Prostate gland (tissue), 2 donors: Measurements from ENCODE around the gene OLFML2B. TPM values are rescaled to one million over a fixed set of nuclear protein-coding genes. Genes with fewer than 3 reads are reported as not detected.

Experiments
- DNase-seq: peaks from one replicate; pipeline ENCODE4 v3.0.0-alpha.2; 2019; ENCODE audit warnings: low spot score
- H3K27ac ChIP-seq, 2 donors: fragments of 200-600 bp; sonication (generic); 2 replicates each; pipeline ENCODE4 v1.5.1; 2017 to 2019
- H3K27me3 ChIP-seq: fragments of 200-600 bp; sonication (generic); replicated peaks from 2 replicates; pipeline ENCODE4 v1.5.1; 2019; ENCODE audit not compliant: insufficient read depth
- H3K36me3 ChIP-seq, 2 donors: fragments of 200-600 bp; sonication (generic); 1 replicate in 1 of 2; 2 replicates in 1 of 2; pipeline versions ENCODE4 v1.5.1 to v1.8.1; 2017 to 2019
- H3K4me1 ChIP-seq: fragments of 200-600 bp; sonication (generic); replicated peaks from 2 replicates; pipeline ENCODE4 v1.5.1; 2019
- H3K4me3 ChIP-seq, 2 donors: fragments of 200-600 bp; sonication (generic); 2 replicates each; pipeline ENCODE4 v1.5.1; 2017 to 2019
- H3K9me3 ChIP-seq: fragments of 200-600 bp; sonication (generic); 2 replicates; pipeline ENCODE4 v1.5.1; 2017
- CTCF ChIP-seq, 4 experiments: fragments of 200-600 bp in 2 of 4; fragments of 450-650 bp in 2 of 4; sonication (generic) in 2 of 4; IDR thresholded peaks; 1 replicate in 3 of 4; 2 replicates in 1 of 4; pipeline ENCODE4 v1.5.1; 2016 to 2019; ENCODE audit warnings: antibody characterized with exemption in 4 of 4, mild to moderate bottlenecking in 2 of 4, moderate library complexity in 2 of 4
- POLR2A ChIP-seq: fragments of 450-650 bp; IDR thresholded peaks from one replicate; pipeline ENCODE4 v1.6.1; 2016; ENCODE audit warnings: antibody characterized with exemption, mild to moderate bottlenecking
- POLR2AphosphoS5 ChIP-seq: sonication (generic); formaldehyde crosslinking; IDR thresholded peaks from one replicate; pipeline ENCODE4 v1.6.1; 2017; ENCODE audit warnings: antibody characterized with exemption
- WGBS: methylation state at CpG from one replicate; pipeline ENCODE4 v1.1.5; 2018; 5-methylcytosine and 5-hydroxymethylcytosine counted together
- intact Hi-C: fragments of 100-400 bp; cut with DNase I; formaldehyde crosslinking; loops from one replicate; pipeline ENCODE4 v1.14.2; 2022
- total RNA-seq, 2 donors: library from RNA; depleted of rRNA; stranded (reverse); fragments of >200 nt; gene quantifications; one replicate each; pipeline ENCODE4 v1.1.0, GENCODE V29; 2016

The OLFML2B gene
- total RNA-seq, 2 donors from 2014 or later: 3.2 to 29.7 TPM

DNA sequence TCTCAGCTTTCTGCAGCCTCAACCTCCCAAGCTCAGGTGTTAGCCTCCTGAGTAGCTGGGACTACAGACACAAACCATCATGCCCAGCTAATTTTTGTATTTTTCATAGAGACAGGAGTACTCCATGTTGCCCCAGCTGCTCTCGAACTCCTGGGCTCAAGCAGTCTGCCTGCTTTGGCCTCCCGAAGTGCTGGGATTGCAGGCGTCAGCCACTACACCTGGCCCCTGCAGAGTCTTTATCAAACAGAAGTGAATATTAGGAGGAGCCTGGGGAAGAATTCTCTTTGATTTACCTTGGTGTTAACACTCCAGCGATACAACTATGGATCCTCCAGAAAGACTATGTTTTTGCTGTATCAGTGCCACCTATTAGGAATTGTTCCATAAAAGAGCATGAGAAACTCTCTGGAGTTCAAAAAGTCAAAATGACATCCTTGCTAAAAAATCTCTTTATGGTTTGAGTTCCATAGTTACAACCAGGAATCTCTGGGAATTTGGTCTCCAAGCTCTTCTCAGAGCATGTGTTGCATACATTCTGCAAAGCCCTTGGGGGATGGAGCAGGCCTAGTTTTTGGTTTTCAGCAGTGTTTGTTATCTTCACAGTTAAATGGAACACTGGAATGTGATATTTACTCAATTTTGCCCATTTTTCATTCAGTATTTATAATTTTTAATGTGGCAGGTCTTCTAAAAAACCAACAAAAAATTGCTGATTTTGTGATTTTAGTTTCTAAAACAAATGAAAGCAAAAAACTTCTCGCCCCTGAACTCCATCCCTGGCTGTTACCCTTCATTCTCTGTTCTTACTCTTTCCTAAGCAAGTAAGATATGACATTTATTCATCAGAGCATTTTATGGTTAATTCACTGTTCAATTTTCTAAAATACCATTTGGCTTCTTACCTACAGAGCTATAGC lies 77.3 kb downstream of the OLFML2B start:
- intact Hi-C loops: no loop called here
- Histone ChIP-seq H3K4me1 (no peaks in the 10 kb centered on the region), H3K27ac (no peak overlapping the region), H3K9me3 (no peaks in the 10 kb centered on the region), H3K36me3 (no peaks in the 10 kb centered on the region), H3K27me3 (no peaks in the 10 kb centered on the region), H3K4me3 (no peak overlapping the region)
- WGBS: 87% methylated on average over 5 of the region's 5 CpGs
- no peak for DNase-seq
- TF ChIP-seq CTCF (IDR thresholded peaks at IDR 0.05) (no peak), POLR2AphosphoS5 (no peak), POLR2A (no peak)

GRCh38 chr1:161945306-161946060 lies 78.2 kb downstream of the OLFML2B start:
- Histone ChIP-seq H3K9me3 (no peaks in the 10 kb centered on the region), H3K27me3 (no peaks in the 10 kb centered on the region), H3K36me3 (no peaks in the 10 kb centered on the region), H3K4me1 (no peaks in the 10 kb centered on the region), H3K4me3 (no peak overlapping the region), H3K27ac (no peak overlapping the region)
- intact Hi-C loops: no loop called here
- 94% methylated on average over 3 of the region's 3 CpGs for WGBS
- DNase-seq: no peak
- no peak for TF ChIP-seq CTCF (IDR thresholded peaks at IDR 0.05)
- no peak for TF ChIP-seq POLR2A
- no peak for TF ChIP-seq POLR2AphosphoS5

DNA sequence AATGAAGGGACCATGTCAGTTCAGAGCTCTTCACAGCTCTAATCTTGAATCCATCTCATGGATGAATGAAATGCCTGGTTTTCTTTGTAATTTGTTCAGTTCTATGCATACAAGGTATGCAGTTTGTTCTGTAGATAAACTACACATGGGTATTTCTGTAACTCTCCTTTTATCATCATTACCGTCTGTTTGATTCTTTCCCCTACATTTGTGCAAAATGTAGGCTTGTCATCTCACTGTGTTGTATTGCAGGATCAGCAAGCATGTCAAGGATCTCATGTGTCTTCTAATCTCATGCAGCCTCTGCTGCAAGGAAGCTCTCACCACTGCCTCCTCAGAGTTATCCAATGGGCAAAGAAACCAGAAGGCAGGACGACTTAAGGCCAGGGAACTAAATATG lies 79.3 kb downstream of the OLFML2B start:
- intact Hi-C loops: no loop called here
- no peak for DNase-seq
- no peak overlapping the region for H3K4me3 ChIP-seq
- TF ChIP-seq POLR2AphosphoS5 (no peak), POLR2A (no peak), CTCF (IDR thresholded peaks at IDR 0.05) (no peak)
- H3K4me1 ChIP-seq: no peaks in the 10 kb centered on the region
- H3K36me3 ChIP-seq: no peaks in the 10 kb centered on the region
- WGBS: 88% methylated on average over 2 of the region's 2 CpGs
- H3K9me3 ChIP-seq: no peaks in the 10 kb centered on the region
- no peaks in the 10 kb centered on the region for H3K27me3 ChIP-seq
- H3K27ac ChIP-seq: no peak overlapping the region

GRCh38 chr1:161943737-161944136 lies 79.9 kb downstream of the OLFML2B start:
- H3K36me3 ChIP-seq: no peaks in the 10 kb centered on the region
- H3K27me3 ChIP-seq: no peaks in the 10 kb centered on the region
- WGBS: 76% methylated on average over 1 of the region's 1 CpG
- no peak overlapping the region for H3K27ac ChIP-seq
- no peaks in the 10 kb centered on the region for H3K9me3 ChIP-seq
- no peak overlapping the region for H3K4me3 ChIP-seq
- no peak for DNase-seq
- intact Hi-C loops: no loop called here
- H3K4me1 ChIP-seq: no peaks in the 10 kb centered on the region
- TF ChIP-seq POLR2A: no peak
- no peak for TF ChIP-seq CTCF (IDR thresholded peaks at IDR 0.05)
- no peak for TF ChIP-seq POLR2AphosphoS5
